BLaER1 (cell line): ENCODE data around the gene TANGO2.

ENCODE experiments used
- H3K27ac ChIP-seq: shearing (Covaris generic); formaldehyde crosslinking; 2 replicates; pipeline ENCODE4 v1.8.1; 2022
- H3K27me3 ChIP-seq: shearing (Covaris generic); formaldehyde crosslinking; 2 replicates; pipeline ENCODE4 v1.8.1; 2022
- H3K36me3 ChIP-seq: shearing (Covaris generic); formaldehyde crosslinking; 2 replicates; pipeline ENCODE4 v1.8.1; 2022
- H3K4me1 ChIP-seq: shearing (Covaris generic); formaldehyde crosslinking; 2 replicates; pipeline ENCODE4 v1.8.1; 2022
- H3K4me2 ChIP-seq: shearing (Covaris generic); formaldehyde crosslinking; 2 replicates; pipeline ENCODE4 v1.8.1; 2022
- H3K4me3 ChIP-seq: shearing (Covaris generic); formaldehyde crosslinking; 2 replicates; pipeline ENCODE4 v1.8.1; 2022
- H3K9ac ChIP-seq: shearing (Covaris generic); formaldehyde crosslinking; 2 replicates; pipeline ENCODE4 v1.8.1; 2022
- H3K9me3 ChIP-seq: shearing (Covaris generic); formaldehyde crosslinking; 2 replicates; pipeline ENCODE4 v1.8.1; 2022
- H4K20me1 ChIP-seq: shearing (Covaris generic); formaldehyde crosslinking; 2 replicates; pipeline ENCODE4 v1.8.1; 2022
- Cebpa-rat ChIP-seq: shearing (Covaris generic); IDR thresholded peaks from 2 replicates; pipeline ENCODE4 v1.8.1; 2022

The TANGO2 gene

DNA sequence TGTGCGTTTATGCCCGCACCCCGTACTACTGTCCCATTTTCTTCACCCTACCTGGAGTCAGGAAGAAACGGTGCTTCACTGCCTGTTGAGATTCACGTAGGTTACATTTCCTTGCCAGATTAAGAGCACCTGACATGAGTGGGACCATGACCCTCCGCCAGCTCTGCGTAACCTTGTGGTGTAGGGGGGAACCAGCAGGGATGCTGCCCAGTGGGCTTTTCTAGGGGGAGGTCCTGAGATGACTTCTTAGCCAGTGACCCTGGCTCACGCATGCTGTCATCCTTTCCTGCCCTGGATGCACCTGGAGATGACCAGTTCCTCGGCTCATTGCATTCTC, 3.3 kb upstream of the TANGO2 start:
- Histone ChIP-seq H3K27me3 (peaks cover 38% of the 10 kb centered on the region), H3K27ac (no peak overlapping the region), H3K4me2 (peak overlapping the region; percentile 87), H3K36me3 (no peaks in the 10 kb centered on the region), H3K9ac (0 out of 2 replicates have a peak overlapping the region, but pooled peaks have one; percentile 79), H3K4me3 (0 out of 2 replicates have a peak overlapping the region, but pooled peaks have one; percentile 89), H4K20me1 (peaks cover 25% of the 10 kb centered on the region), H3K9me3 (no peaks in the 10 kb centered on the region), H3K4me1 (peaks cover 49% of the 10 kb centered on the region)
- no peak for TF ChIP-seq Cebpa-rat

DNA sequence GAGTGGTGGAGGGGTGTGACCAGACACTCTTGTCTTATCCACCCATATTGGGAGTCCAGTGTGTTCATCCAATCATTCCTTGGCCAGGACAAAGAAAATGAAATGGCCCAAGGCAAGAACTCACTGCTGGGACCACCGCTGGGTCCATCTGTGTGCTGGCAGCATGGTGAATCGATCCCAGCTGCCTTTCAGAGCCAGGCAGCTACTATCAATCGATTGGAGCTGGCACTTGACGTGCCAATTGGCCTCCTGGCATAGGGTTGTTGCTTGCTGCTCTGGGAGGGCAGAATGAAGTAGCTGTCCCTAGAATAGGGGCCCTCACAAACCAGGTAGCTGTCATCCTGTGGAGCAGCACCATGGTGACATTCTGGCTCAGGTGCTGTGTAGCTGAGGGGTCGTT, 2.9 kb upstream of the TANGO2 start:
- no peak for TF ChIP-seq Cebpa-rat
- Histone ChIP-seq H3K4me1 (peaks cover 49% of the 10 kb centered on the region), H3K27ac (no peak overlapping the region), H4K20me1 (peaks cover 29% of the 10 kb centered on the region), H3K36me3 (no peaks in the 10 kb centered on the region), H3K27me3 (peaks cover 38% of the 10 kb centered on the region), H3K4me2 (no peak overlapping the region), H3K9ac (no peak overlapping the region), H3K9me3 (no peaks in the 10 kb centered on the region), H3K4me3 (no peak overlapping the region)

DNA sequence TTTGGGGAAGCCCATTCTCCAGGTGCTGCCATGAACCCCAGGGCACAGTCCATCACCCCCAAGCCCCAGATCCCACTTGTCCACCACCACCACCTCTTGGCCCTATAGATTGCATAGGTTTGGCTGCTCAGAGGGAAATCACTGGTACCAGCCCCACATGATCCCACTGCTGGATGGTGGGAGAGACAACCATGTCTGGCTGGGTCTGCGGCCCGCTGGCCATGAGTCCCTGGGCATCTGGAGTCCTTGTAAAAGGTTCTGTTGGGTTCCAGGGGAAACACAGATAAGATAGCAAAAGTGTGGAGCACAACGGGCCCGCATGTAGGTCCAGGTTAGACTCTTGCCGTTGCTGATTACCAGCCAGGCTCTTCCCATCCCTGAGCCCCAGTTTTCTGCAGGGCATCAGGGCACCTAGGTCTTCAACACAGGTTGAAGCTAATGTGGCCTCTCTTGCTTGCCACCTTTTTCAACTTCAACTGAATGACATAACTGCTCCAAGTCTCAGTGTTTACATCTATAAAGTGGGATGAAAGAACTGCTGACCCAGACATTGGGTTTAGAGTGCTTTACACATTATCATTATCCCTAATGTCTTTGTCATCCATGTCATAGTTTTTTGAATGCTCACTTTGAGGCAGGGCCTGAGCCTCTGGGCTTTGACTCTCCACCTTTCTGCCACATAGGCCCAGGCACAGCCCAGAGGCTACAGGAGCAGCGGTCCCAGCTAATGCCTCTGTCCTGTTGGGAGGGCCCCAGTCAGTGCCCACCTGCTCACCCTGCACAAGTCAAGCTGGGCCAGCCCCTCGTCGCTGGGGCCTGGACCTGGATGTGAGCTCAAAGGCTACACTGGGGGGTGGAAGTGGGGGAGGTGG, 1.0 kb upstream of the TANGO2 start:
- no peaks in the 10 kb centered on the region for H3K36me3 ChIP-seq
- H3K9me3 ChIP-seq: no peaks in the 10 kb centered on the region
- no peak overlapping the region for H3K27ac ChIP-seq
- H4K20me1 ChIP-seq: peaks cover 44% of the 10 kb centered on the region
- peaks cover 60% of the 10 kb centered on the region for H3K4me1 ChIP-seq
- no peak for TF ChIP-seq Cebpa-rat
- H3K4me3 ChIP-seq: peak overlapping the region; percentile 95
- H3K4me2 ChIP-seq: peak overlapping the region; percentile 100
- H3K27me3 ChIP-seq: peaks cover 33% of the 10 kb centered on the region
- H3K9ac ChIP-seq: no peak overlapping the region

DNA sequence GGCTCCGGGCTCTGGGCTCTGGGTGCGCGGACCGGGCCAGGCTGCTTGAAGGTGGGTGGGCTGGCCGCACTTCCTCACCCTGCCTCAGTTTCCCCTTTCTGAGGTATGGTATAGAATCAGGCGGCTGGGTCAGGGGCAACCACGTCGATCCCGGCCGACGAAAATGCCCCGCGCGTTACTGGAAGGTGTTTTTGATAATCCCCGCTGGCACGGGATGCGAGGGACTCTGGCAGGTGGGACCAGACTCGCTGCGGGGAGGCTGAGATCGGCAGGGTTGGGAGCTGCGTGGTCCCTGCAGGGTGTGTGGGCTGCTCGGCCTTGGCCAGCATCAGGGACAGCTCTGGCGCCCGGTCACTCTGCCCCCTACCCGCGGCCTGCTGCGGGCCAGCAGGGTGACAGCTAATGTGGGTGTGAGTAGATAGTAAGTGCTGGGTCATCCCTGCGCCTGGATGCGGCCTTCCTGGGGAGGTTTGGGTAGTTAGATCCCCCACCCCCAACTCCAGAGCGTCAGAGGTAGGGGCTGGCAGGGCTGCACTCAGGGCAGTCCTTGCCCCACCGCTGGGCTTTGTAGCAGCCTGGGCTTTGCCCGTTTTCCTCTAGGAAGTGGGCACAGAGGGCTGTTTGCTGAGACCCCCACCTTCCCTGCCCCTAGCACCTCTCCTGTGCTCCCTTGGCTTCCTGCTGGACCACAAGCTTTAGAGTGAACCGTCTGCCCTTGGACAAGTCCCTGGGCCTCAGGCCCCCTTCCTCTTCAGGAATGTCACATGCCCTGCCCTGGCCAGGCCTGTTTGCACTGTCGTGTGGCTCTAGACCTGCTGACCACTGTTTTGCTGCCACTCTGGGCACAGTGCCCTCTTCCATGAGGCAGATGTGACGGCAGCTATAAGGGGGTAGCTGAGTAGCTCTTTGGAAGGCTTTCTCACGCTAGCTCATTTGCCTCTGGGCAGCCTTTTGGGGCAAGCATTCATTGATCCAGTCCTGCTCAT, 579 bp downstream of the TANGO2 start:
- H3K4me1 ChIP-seq: peaks cover 66% of the 10 kb centered on the region
- no peaks in the 10 kb centered on the region for H3K9me3 ChIP-seq
- H3K4me2 ChIP-seq: peak overlapping the region; percentile 100
- H3K27ac ChIP-seq: peak overlapping the region; percentile 90
- H3K9ac ChIP-seq: peak overlapping the region; percentile 93
- 0 out of 2 replicates have a peak, but pooled peaks cover 6% of the 10 kb centered on the region for H3K36me3 ChIP-seq
- peaks cover 47% of the 10 kb centered on the region for H4K20me1 ChIP-seq
- H3K27me3 ChIP-seq: peaks cover 17% of the 10 kb centered on the region
- H3K4me3 ChIP-seq: peak overlapping the region; percentile 95
- TF ChIP-seq Cebpa-rat: no peak

DNA sequence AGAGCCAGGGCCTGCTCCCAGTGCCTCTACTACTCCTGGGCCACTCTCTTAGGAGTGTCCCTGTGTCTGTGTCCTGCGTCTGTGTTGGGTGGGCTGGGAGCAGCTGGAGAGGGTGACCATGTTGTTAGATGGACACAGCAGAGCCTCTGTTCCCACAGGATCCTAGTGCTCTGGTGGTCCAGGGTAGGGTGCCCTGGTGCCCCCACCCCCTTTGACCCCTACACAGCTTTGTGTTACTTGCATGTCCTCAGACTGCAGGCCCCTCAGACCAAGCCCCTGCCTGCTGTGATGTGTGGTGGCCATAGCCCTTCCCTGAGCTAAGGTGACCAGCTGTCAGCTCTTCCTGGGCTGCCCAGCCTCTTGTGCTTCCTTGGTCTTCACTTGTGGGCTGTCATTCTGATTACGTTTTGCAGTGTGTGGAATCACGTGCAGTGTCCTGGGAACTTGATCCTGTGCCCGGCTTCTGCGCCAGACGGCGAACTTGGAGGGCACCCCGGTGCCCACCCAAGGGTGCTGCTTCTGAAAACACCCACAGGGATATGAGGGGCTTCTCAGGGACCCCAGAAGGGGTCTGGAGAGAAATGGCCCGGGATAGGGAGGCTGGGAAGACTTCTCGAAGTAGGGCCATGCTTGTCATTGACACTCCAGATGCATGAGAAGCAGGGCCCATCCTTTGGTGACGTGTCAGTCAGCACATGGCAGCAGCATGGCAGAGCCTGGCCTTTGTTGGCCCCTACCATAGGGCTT, 1.5 kb downstream of the TANGO2 start:
- Histone ChIP-seq H3K4me2 (peak overlapping the region; percentile 100), H3K9me3 (no peaks in the 10 kb centered on the region), H3K4me3 (peak overlapping the region; percentile 95), H3K27me3 (peaks cover 12% of the 10 kb centered on the region), H3K36me3 (0 out of 2 replicates have a peak, but pooled peaks cover 15% of the 10 kb centered on the region), H3K9ac (peak overlapping the region; percentile 93), H3K4me1 (peaks cover 71% of the 10 kb centered on the region), H3K27ac (peak overlapping the region; percentile 90), H4K20me1 (peaks cover 47% of the 10 kb centered on the region)
- no peak for TF ChIP-seq Cebpa-rat

DNA sequence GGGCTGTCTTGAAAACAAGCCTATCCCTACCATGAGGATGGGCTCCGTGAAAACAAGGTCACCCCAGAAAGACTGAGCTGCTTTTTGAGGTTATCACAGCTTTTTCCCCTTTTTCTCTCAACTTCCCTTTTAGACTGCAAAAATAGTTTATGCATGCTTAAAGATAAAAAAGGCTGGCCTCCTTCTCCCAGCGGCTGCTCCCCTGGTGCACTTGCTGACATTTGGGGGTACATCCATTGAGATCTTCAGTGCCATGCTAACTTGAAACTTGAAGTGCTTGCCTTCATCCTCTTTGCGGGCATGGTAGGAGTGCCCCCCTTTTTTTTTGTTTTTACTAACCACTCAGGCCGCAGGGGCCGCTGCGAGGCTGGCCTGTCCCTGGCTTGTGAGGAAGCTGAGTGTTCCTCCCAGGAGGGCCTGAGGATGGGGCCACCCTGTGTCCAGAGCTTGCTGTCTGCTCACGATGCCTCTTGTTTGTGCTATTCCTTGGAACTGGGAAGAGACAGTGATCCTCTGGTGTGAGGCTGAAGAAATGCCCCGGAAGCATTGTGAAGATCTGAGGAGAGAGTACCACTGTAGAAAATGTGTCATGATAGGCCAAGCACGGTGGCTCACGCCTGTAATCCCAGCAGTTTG, 2.2 kb downstream of the TANGO2 start:
- H3K4me2 ChIP-seq: peak overlapping the region; percentile 100

DNA sequence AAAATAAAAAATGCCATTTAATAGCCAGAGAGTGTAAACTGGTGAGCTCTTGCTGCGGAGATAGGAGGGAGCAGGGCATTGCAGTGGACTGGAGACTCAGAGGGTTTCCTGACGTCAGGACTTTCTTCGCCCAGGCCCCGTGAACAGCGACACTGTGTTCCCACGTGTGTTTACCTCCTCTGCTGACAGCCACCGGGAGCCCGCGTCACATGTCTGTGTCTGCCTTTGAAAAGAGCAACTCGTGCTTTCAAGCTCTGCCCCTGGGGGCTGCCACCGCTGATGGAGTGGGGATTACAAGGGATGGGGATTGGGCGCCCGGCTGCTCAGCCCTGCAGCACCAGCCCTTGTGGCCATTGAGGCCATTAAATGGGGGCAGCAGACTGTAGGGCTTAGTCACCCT, 3.3 kb downstream of the TANGO2 start:
- peaks cover 47% of the 10 kb centered on the region for H4K20me1 ChIP-seq
- H3K4me1 ChIP-seq: peaks cover 86% of the 10 kb centered on the region
- H3K36me3 ChIP-seq: 0 out of 2 replicates have a peak, but pooled peaks cover 16% of the 10 kb centered on the region
- H3K4me3 ChIP-seq: no peak overlapping the region
- TF ChIP-seq Cebpa-rat: no peak
- peak overlapping the region; percentile 100 for H3K4me2 ChIP-seq
- peak overlapping the region; percentile 26; the same call in 1 of the 2 replicates for H3K27ac ChIP-seq
- H3K9ac ChIP-seq: peak overlapping the region; percentile 39; the same call in 1 of the 2 replicates
- no peaks in the 10 kb centered on the region for H3K27me3 ChIP-seq
- no peaks in the 10 kb centered on the region for H3K9me3 ChIP-seq

More for the DNA sequence above, 2.2 kb downstream of the TANGO2 start:
- H4K20me1 ChIP-seq: peaks cover 47% of the 10 kb centered on the region
- H3K4me3 ChIP-seq: no peak overlapping the region
- H3K27me3 ChIP-seq: peaks cover 5% of the 10 kb centered on the region
- H3K9ac ChIP-seq: peak overlapping the region; percentile 93
- no peaks in the 10 kb centered on the region for H3K9me3 ChIP-seq
- peaks cover 74% of the 10 kb centered on the region for H3K4me1 ChIP-seq
- 0 out of 2 replicates have a peak, but pooled peaks cover 16% of the 10 kb centered on the region for H3K36me3 ChIP-seq
- H3K27ac ChIP-seq: peak overlapping the region; percentile 90
- TF ChIP-seq Cebpa-rat: no peak

DNA sequence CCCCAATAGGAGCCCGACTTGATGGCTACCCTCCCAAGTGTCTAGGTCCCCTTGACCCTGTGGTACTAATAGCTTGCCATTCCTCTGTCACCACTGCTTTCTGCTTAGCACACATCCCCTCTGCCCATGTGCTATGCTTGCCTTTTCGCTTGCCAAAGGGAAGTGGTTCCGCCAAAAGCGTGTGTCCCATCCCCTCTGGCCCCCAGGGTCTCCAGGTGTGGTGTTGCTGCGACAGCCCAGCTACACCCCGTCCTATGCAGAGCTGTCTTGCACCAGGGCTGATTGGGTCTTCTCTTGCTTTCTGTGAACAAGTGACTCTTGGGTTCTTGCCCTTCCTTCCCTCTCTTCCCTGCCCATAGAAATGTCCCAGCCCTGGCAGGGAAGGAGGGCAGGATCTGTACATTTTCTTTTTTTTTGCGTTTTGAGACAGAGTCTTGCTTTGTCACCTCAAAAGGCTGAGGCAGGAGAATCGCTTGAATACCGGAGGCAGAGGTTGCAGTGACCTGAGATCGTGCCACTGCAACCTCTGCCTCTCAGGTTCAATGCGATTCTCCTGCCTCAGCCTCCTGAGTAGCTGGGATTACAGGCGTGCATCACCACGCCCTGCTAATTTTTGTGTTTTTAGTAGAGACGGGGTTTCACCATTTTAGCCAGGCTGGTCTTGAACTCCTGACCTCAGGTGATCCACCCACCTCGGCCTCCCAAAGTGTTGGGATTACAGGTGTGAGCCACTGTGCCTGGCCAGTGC, 3.9 kb downstream of the TANGO2 start:
- Histone ChIP-seq H3K9me3 (no peaks in the 10 kb centered on the region), H3K4me2 (peak overlapping the region; percentile 100), H3K36me3 (0 out of 2 replicates have a peak, but pooled peaks cover 16% of the 10 kb centered on the region), H3K27ac (peak overlapping the region; percentile 26; the same call in 1 of the 2 replicates), H3K27me3 (no peaks in the 10 kb centered on the region), H3K4me1 (peaks cover 92% of the 10 kb centered on the region), H4K20me1 (peaks cover 47% of the 10 kb centered on the region), H3K4me3 (no peak overlapping the region), H3K9ac (peak overlapping the region; percentile 39; the same call in 1 of the 2 replicates)
- TF ChIP-seq Cebpa-rat: no peak
